Activated naive CD8-positive, alpha-beta T cell treated with anti-CD3 and anti-CD28 coated beads for 36 hours (primary cell): ENCODE measurements around the gene FAM186B. TPM values are rescaled to one million over a fixed set of nuclear protein-coding genes. Genes with fewer than 3 reads are reported as not detected.

Experiments used
- DNase-seq: peaks from one replicate; pipeline ENCODE4 v3.0.0; 2021
- H3K27ac Mint-ChIP-seq: one replicate; pipeline ENCODE4 v1.8.0; 2022; ENCODE audit warnings: mild to moderate bottlenecking, moderate library complexity, mixed read lengths
- H3K27me3 Mint-ChIP-seq: one replicate; pipeline ENCODE4 v1.8.0; 2022; ENCODE audit warnings: mild to moderate bottlenecking, mixed read lengths
- H3K36me3 Mint-ChIP-seq: one replicate; pipeline ENCODE4 v1.8.0; 2021; ENCODE audit warnings: mild to moderate bottlenecking, mixed read lengths
- H3K4me1 Mint-ChIP-seq: one replicate; pipeline ENCODE4 v1.8.0; 2021; ENCODE audit warnings: mixed read lengths
- H3K4me3 Mint-ChIP-seq: one replicate; pipeline ENCODE4 v1.8.0; 2022; ENCODE audit warnings: mild to moderate bottlenecking, moderate library complexity, mixed read lengths
- H3K9me3 Mint-ChIP-seq: one replicate; pipeline ENCODE4 v1.8.0; 2022; ENCODE audit warnings: mixed read lengths
- total RNA-seq, 2 experiments: library from RNA; stranded (reverse); gene quantifications; one replicate each; pipeline ENCODE4 v1.2.3, GENCODE V29; 2021

The FAM186B gene
- total RNA-seq, 2 experiments from 2014 or later = 0.14 to 0.41 TPM

DNA sequence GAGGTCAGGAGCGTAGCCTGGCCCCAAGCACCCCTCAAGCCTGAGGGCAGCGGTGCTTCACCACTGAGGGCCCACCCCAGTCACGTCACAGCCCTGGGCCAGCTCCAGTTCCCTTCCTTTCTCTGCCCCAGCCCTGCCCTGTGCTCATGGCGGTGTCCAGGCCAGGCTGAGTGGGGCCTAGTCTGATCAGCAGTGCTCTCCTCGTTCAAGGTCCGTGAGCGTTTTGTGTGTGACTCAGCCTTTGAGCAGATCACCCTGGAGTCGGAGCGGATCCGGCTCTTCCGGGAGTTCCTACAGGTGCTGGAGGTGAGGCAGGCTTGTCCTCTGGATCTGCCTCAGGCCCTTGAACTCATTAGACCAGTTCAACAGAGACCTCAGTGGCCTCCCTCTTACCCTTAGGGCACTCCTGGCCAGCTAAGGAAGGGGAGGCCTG lies 36.9 kb upstream of the FAM186B start:
- Mint-ChIP-seq H3K27me3 (no peaks in the 10 kb centered on the region), H3K9me3 (no peaks in the 10 kb centered on the region), H3K27ac (no peak overlapping the region), H3K4me3 (no peak overlapping the region), H3K4me1 (peaks cover 23% of the 10 kb centered on the region), H3K36me3 (peaks cover 6% of the 10 kb centered on the region)
- no peak for DNase-seq

DNA sequence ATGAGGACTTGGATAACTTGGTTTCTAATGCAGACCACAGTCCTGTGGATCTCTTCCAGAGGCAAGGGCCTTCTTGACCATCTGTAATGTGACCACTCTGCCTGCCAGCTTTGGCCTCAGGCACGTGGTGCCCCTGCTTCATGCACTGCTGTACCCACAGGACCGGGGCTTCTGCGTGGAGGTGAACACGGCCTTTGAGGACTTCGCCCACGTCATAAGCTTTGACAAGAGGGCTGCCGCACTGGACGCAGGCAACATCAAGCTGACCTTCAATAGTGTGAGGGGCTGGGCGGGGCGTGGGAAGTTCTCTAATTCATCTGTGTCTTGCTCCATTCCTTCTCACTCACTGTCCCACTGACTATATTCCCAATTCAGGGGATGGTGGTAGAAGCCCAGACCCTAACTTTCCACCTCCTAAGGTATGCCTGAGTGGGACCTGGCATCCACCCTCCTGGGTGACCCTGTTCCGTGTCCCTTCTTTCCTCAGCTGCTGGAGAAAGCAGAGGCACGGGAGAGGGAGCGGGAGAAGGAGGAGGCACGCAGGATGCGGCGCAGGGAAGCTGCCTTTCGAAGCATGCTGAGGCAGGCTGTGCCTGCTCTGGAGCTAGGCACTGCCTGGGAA lies 36.4 kb upstream of the FAM186B start:
- DNase-seq = no peak
- H3K4me3 Mint-ChIP-seq = no peak overlapping the region
- no peak overlapping the region for H3K27ac Mint-ChIP-seq
- peaks cover 25% of the 10 kb centered on the region for H3K4me1 Mint-ChIP-seq
- H3K27me3 Mint-ChIP-seq = no peaks in the 10 kb centered on the region
- H3K9me3 Mint-ChIP-seq = no peaks in the 10 kb centered on the region
- H3K36me3 Mint-ChIP-seq = peaks cover 4% of the 10 kb centered on the region

DNA sequence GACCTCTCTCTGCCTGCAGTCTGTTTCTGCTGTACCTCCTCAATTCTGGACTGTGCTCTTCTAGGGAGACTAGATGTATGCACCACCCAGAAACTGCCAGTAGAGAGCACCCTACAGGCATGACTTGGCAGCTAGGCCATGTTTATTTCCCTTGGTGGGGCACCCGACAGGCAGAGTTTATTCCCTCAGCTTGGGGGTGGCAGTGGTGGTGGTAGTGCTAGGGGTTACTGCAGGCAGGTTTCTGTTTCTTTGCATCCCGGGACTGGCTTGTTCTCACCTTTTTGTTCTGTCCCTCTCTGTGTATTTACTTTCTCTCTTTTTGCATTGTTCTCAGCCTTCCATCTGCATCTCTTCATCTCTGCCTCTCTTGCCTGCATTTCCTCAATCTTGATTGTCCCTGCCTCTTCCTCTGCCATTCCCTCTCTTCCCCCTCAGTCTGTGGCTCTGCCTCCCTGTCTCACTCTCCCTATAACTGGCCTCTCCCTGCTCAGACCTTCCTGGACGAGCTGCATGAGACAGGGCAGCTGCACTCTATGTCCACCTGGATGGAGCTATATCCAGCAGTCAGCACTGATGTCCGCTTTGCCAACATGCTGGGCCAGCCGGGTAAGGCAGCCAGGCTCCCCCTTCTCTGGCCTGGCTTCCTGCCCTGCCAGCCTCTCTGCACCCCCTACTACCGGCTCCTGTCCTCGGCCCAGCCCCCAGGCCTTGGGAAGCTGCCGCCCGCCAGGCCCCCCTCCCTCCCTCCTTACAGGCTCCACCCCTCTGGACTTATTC lies 31.7 kb upstream of the FAM186B start:
- Mint-ChIP-seq H3K36me3 (no peaks in the 10 kb centered on the region), H3K27me3 (no peaks in the 10 kb centered on the region), H3K4me1 (peaks cover 19% of the 10 kb centered on the region), H3K4me3 (no peak overlapping the region), H3K9me3 (no peaks in the 10 kb centered on the region), H3K27ac (no peak overlapping the region)
- DNase-seq = peak; percentile 53

DNA sequence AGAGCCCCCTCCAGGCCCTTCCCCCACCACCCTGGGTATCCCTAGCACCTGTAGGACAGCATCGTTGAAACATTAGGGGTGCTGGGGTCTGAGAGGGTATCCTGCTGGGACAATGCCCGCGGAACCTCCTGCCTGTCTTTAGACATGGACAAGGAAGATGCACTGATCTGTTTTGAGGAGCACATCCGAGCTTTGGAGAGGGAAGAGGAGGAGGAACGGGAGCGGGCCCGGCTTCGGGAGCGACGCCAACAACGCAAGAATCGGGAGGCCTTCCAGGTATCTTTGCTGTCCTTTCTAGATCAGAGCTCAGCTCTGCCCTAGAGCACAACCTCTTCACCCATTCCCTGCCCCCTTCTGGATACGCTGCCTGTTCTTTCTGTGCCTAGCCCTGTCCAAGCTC lies 31.1 kb upstream of the FAM186B start:
- Mint-ChIP-seq H3K4me1 (peaks cover 19% of the 10 kb centered on the region), H3K27me3 (no peaks in the 10 kb centered on the region), H3K36me3 (no peaks in the 10 kb centered on the region), H3K27ac (no peak overlapping the region), H3K9me3 (no peaks in the 10 kb centered on the region), H3K4me3 (no peak overlapping the region)
- no peak for DNase-seq

DNA sequence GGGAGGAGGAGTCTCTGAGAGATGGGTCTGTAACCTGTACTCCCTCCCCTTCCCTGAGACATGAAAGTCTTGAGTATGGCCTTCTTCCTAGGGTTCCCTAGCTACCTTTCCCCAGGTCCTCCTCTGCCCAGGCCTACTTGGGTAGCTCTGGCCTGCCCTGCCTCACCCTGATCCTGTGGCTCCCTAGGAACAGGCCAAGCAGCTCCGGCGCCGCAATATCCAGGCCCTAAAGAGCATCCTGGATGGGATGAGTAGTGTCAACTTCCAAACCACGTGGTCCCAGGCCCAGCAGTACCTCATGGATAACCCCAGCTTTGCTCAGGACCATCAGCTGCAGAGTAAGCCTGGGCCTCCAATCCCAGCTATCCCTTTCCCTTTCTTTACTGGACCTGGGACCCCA lies 30.2 kb upstream of the FAM186B start:
- Mint-ChIP-seq H3K27ac (no peak overlapping the region), H3K4me1 (peaks cover 19% of the 10 kb centered on the region), H3K36me3 (no peaks in the 10 kb centered on the region), H3K4me3 (no peak overlapping the region), H3K27me3 (no peaks in the 10 kb centered on the region), H3K9me3 (no peaks in the 10 kb centered on the region)
- no peak for DNase-seq

DNA sequence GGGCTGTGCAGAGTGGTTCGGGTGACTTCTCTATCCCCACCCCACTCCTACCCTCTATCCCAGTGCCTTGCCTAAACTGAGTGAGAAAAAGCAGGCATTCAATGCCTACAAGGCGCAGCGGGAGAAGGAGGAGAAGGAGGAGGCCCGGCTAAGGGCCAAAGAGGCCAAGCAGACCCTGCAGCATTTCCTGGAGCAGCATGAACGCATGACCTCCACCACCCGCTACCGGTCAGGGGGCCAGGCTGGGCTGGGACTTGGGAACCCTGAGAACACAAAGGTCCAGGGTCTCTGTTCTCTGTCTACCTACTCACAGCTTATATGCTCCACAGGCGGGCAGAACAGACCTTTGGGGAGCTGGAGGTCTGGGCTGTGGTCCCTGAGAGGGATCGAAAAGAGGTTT lies 29.6 kb upstream of the FAM186B start:
- no peak for DNase-seq
- peaks cover 19% of the 10 kb centered on the region for H3K4me1 Mint-ChIP-seq
- H3K27me3 Mint-ChIP-seq = no peaks in the 10 kb centered on the region
- no peaks in the 10 kb centered on the region for H3K9me3 Mint-ChIP-seq
- H3K27ac Mint-ChIP-seq = no peak overlapping the region
- H3K36me3 Mint-ChIP-seq = no peaks in the 10 kb centered on the region
- H3K4me3 Mint-ChIP-seq = no peak overlapping the region

DNA sequence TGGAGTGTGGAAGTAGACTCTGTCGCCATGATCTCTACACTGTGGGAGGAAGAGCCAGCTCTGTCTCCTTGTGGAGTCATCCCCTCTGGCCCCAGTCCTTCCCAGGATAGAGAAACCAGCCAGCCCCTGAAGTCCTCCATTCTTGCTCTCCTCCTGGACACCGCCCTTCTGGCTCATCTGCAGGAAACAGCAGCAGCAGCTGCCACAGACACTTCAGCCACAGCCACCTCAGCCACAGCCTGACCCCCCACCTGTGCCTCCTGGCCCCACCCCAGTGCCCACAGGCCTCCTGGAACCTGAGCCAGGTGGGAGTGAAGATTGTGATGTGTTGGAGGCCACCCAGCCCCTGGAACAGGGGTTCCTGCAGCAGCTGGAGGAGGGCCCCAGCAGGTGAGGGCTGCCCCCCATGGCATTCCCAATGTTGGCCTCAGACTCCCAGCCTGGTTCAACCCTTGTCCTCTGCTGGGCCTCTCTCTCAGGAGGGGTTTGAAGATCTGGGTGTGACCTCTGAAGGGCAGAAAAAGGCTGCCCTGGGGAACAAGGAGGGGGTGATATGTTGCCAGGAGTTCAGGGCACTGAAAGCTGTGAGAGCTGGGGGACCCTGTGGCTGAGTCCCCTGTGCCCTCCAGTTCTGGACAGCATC lies 28.4 kb upstream of the FAM186B start:
- Mint-ChIP-seq H3K27me3 (no peaks in the 10 kb centered on the region), H3K27ac (no peak overlapping the region), H3K4me1 (peaks cover 11% of the 10 kb centered on the region), H3K4me3 (no peak overlapping the region), H3K9me3 (no peaks in the 10 kb centered on the region), H3K36me3 (no peaks in the 10 kb centered on the region)
- DNase-seq = no peak

DNA sequence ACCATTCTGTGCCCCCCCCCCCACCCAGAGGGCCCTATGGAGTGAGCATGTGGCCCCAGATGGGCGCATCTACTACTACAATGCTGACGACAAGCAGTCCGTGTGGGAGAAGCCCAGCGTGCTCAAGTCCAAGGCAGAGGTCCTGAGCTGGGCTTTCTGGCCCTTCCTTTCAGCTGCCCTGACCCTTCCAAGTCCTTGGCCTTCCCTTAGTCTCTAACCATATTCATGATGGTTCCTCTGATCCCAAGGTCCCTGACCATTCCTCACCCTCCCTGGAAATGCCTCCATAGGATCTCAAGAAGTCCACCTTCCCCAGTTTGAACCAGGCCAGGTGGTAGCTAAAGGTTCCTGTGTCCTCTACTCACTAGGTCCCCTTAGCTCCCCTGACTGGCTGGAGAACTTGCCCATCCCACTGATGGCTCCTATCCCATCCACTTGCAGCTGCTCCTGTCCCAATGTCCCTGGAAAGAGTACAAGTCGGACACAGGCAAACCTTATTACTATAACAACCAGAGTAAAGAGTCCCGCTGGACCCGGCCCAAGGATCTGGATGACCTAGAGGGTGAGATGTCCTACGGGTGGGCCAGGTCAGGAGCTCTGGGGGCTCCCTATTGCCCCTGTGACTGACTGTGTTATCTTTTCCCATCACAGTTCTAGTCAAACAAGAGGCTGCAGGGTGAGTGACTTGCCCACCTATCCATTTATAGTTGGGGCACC lies 27.7 kb upstream of the FAM186B start:
- H3K27ac Mint-ChIP-seq = no peak overlapping the region
- no peak for DNase-seq

DNA sequence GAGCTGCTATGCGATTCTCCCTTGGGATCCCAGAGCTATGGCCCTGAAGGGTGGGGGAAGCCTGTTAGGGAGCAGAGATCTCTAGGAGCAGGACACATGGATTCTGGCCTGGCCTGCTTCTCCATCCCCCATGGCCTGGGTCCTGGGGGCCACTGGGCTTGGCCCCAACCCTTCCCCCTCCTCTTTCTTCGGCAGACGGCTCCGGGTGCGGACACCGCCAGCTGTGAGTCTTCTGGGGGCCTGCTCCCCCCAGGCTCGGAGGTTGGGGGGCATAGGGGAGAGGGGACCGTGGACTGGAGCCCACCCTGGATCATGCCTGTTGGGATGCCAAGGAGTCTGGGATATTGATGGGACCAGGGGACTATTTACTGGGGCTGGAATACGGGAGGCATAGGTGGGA lies 27.0 kb upstream of the FAM186B start:
- H3K4me3 Mint-ChIP-seq = no peak overlapping the region
- H3K27me3 Mint-ChIP-seq = no peaks in the 10 kb centered on the region
- no peaks in the 10 kb centered on the region for H3K9me3 Mint-ChIP-seq
- no peaks in the 10 kb centered on the region for H3K36me3 Mint-ChIP-seq
- no peak for DNase-seq
- H3K27ac Mint-ChIP-seq = no peak overlapping the region
- peaks cover 10% of the 10 kb centered on the region for H3K4me1 Mint-ChIP-seq

More for the DNA sequence above, 27.7 kb upstream of the FAM186B start:
- no peaks in the 10 kb centered on the region for H3K9me3 Mint-ChIP-seq
- no peaks in the 10 kb centered on the region for H3K36me3 Mint-ChIP-seq
- no peaks in the 10 kb centered on the region for H3K27me3 Mint-ChIP-seq
- H3K4me3 Mint-ChIP-seq = no peak overlapping the region
- H3K4me1 Mint-ChIP-seq = peaks cover 10% of the 10 kb centered on the region

DNA sequence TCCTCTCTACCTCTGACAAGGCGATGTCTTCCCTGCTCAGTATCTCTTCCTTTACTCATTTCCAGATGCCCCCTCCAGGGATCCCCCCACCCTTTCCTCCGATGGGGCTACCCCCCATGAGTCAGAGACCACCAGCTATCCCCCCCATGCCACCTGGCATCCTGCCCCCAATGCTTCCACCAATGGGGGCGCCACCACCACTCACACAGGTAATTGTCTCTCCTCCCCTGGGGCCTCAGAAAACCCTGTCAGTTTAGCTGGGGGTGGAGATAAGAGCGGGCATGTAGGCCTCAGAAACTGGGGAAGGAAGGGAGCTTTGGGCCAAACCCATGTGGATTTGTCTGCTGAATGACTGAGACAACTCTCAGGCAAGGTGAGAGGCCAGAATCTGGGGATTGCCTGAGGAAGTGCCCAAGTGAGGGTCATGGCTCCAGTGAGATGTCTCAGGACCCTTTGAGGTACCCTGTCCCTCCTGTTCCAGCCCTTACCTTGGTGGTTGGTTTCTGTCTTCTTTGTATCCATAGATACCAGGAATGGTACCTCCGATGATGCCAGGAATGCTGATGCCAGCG lies 26.0 kb upstream of the FAM186B start:
- no peak overlapping the region for H3K27ac Mint-ChIP-seq
- DNase-seq = no peak
- no peak overlapping the region for H3K4me3 Mint-ChIP-seq
- peaks cover under 1% of the 10 kb centered on the region for H3K4me1 Mint-ChIP-seq
- H3K27me3 Mint-ChIP-seq = no peaks in the 10 kb centered on the region
- no peaks in the 10 kb centered on the region for H3K36me3 Mint-ChIP-seq
- no peaks in the 10 kb centered on the region for H3K9me3 Mint-ChIP-seq

DNA sequence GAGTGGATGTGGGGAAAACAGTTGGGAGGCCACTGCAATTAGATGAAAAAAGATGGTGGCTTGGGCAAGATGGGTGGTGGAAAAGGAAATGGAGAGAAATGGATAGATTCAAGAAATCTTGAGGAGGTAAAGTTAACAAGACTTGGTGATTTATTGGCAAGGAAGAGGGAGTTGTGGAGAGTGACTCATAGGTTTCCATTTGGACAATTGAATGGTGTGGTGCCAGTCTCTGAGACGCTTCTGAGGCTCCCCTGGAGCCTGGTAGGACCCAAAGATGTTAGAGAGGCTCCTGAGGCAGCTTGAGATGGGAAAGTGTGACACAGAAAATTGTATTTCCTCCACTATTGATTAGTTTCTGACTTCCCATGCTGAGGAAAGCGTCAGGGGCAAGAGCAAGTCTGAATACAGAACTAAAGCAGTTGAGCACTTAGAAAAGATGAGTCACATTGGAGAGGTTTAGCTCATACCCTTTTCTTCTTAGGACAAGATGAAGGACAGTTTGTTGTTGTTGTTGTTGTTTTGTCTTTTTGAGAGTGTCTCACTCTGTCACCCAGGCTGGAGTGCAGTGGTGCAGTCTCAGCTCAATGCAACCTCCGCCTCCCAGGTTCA lies 22.4 kb upstream of the FAM186B start:
- no peak overlapping the region for H3K27ac Mint-ChIP-seq
- peaks cover 10% of the 10 kb centered on the region for H3K4me1 Mint-ChIP-seq
- H3K4me3 Mint-ChIP-seq = no peak overlapping the region
- H3K36me3 Mint-ChIP-seq = no peaks in the 10 kb centered on the region
- DNase-seq = no peak
- H3K27me3 Mint-ChIP-seq = peaks cover 3% of the 10 kb centered on the region
- no peaks in the 10 kb centered on the region for H3K9me3 Mint-ChIP-seq

DNA sequence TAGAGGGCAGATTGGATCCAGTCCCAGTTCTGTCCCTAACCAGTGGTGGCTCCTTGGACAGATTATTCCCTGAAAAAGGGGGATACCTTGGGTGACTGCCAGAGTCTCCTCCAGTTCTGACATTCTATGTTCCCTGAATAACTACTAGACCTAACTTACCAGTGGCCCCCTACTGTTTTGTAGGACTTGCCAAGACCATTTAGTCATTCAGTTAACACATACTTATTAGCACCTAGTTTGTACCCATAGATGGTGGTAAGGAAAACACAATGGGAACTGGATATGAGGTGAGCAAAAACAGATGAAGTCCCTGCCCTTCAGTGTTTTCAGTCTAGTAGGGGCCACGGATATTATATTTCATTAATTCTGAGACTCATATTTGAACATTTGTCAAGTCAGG lies 21.4 kb upstream of the FAM186B start:
- no peak for DNase-seq
- no peak overlapping the region for H3K27ac Mint-ChIP-seq
- H3K36me3 Mint-ChIP-seq = no peaks in the 10 kb centered on the region
- H3K27me3 Mint-ChIP-seq = peaks cover 3% of the 10 kb centered on the region
- H3K9me3 Mint-ChIP-seq = no peaks in the 10 kb centered on the region
- H3K4me3 Mint-ChIP-seq = no peak overlapping the region
- peaks cover 16% of the 10 kb centered on the region for H3K4me1 Mint-ChIP-seq

DNA sequence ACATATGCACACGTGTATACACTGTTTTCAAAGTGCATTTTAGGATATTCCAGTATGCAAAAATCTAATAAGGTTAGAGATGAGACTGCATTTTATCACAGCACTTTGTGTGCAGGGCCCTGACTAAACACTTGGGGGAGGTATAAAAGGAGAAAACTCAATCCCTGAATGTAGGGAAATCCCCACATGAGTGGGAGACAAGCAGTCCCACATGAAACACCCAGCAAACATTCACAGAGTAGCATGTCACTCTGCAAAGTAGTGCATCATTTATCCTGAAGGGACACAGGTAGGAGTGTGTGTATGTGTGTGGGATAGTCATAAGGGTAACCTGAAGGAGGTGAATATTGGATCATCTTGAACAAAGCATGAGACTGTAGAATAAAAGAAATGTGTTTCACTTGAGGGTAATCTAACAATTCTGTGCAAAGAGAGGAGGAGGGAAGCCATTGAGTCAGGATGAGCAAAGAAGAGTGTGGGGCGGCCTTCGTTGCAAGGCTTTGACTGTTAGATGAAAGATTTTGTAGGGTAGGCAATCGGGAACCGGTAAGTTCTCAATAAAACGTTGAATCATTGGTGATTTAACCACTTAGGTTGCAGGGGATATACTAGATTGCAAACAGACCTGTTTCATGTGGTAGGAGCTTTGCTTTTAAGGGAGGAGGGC lies 20.9 kb upstream of the FAM186B start:
- Mint-ChIP-seq H3K36me3 (no peaks in the 10 kb centered on the region), H3K27me3 (peaks cover 5% of the 10 kb centered on the region), H3K9me3 (no peaks in the 10 kb centered on the region), H3K4me1 (peaks cover 20% of the 10 kb centered on the region), H3K4me3 (no peak overlapping the region), H3K27ac (no peak overlapping the region)
- no peak for DNase-seq

DNA sequence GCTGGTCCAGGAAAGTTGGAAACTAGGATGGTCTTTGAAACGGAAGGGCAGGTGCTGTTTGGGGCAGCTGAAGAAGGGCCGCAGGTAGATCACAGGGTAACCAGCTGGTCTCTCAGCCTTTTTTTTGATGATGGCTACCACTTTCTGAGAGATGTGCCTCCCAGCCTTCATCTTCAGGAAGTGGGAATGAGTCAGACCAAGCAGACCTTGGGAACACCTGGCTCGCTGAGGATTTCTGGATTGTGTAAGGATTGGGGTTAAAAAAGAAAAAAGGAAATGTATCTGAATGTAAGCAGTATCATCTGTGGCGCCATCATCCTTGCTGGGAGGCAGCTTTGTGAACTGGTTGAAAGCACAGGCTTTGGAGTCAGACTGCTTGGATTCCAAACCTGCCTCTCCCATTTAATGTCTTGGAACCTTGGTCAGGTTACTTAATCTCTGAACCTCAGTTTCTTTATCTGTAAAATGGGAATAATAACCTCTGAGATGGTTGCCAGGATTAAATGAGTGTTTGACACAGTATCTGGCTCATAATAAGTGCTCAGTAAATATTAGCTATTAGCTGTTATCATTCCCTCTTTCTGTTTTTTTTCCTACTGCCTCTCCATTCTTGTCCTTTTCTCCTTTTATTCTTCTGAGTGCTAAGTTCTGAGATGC lies 19.6 kb upstream of the FAM186B start:
- H3K27me3 Mint-ChIP-seq = peaks cover 14% of the 10 kb centered on the region
- H3K9me3 Mint-ChIP-seq = no peaks in the 10 kb centered on the region
- no peak overlapping the region for H3K27ac Mint-ChIP-seq
- peaks cover 24% of the 10 kb centered on the region for H3K4me1 Mint-ChIP-seq
- H3K4me3 Mint-ChIP-seq = no peak overlapping the region
- H3K36me3 Mint-ChIP-seq = no peaks in the 10 kb centered on the region
- DNase-seq = no peak
